Suprapubic skin (tissue), 4 donors: ENCODE data around the gene CHID1. TPM values are rescaled to one million over a fixed set of nuclear protein-coding genes. Genes with fewer than 3 reads are reported as not detected.
A peak's percentile ranks its signal among the peaks of the same experiment; 100 is the strongest.

ENCODE experiments used
- DNase-seq, 2 donors: peaks; one replicate each; pipeline ENCODE4 v3.0.0-alpha.2; 2019; ENCODE audit warnings: low spot score in 2 of 2
- H3K27ac ChIP-seq: fragments of 200-600 bp; sonication (generic); one replicate; pipeline ENCODE4 v1.5.1; 2019
- H3K27me3 ChIP-seq: fragments of 200-600 bp; sonication (generic); one replicate; pipeline ENCODE4 v1.5.1; 2019
- H3K36me3 ChIP-seq: fragments of 200-600 bp; sonication (generic); one replicate; pipeline ENCODE4 v1.5.1; 2019
- H3K4me1 ChIP-seq: fragments of 200-600 bp; sonication (generic); one replicate; pipeline ENCODE4 v1.5.1; 2019
- H3K4me3 ChIP-seq: fragments of 200-600 bp; sonication (generic); one replicate; pipeline ENCODE4 v1.5.1; 2019; ENCODE audit warnings: mild to moderate bottlenecking
- H3K9me3 ChIP-seq: fragments of 200-600 bp; sonication (generic); one replicate; pipeline ENCODE4 v1.5.1; 2019
- EP300 ChIP-seq: sonication (generic); formaldehyde crosslinking; IDR thresholded peaks from one replicate; pipeline ENCODE4 v1.6.1; 2017; ENCODE audit warnings: antibody characterized with exemption
- POLR2A ChIP-seq, 2 donors: fragments of 450-650 bp; IDR thresholded peaks; one replicate each; pipeline ENCODE4 v1.6.1; 2017; ENCODE audit warnings: antibody characterized with exemption in 2 of 2, mild to moderate bottlenecking in 2 of 2, moderate library complexity in 2 of 2
- POLR2AphosphoS5 ChIP-seq, 3 donors: sonication (generic); formaldehyde crosslinking; IDR thresholded peaks; one replicate each; pipeline ENCODE4 v1.6.1; 2017; ENCODE audit warnings: antibody characterized with exemption in 3 of 3
- WGBS: methylation state at CpG from one replicate; pipeline ENCODE4 v1.1.5; 2018; 5-methylcytosine and 5-hydroxymethylcytosine counted together
- total RNA-seq, 4 donors: library from RNA; depleted of rRNA; stranded (reverse); fragments of >200 nt; gene quantifications; one replicate each; pipeline ENCODE4 v1.1.0, GENCODE V29; 2016
- TF ChIP-seq, protein P1 (sequence below), 2 donors: fragments of 200-600 bp in 1 of 2; fragments of 450-650 bp in 1 of 2; sonication (generic) in 1 of 2; IDR thresholded peaks; one replicate each; pipeline ENCODE4 v1.5.1; 2016 to 2019; ENCODE audit warnings: antibody characterized with exemption in 2 of 2, mild to moderate bottlenecking in 1 of 2, moderate library complexity in 1 of 2

The CHID1 gene
- total RNA-seq, 4 donors from 2014 or later = 46.5 to 111 (median 66.2) TPM

GRCh38 chr11:940496-941135 is 30.0 kb upstream of the CHID1 start:
- TF ChIP-seq POLR2A (IDR thresholded peaks at IDR 0.05) (no peak), POLR2AphosphoS5 (IDR thresholded peaks at IDR 0.05) (no peak), EP300 (no peak)
- TF ChIP-seq, protein P1, sequence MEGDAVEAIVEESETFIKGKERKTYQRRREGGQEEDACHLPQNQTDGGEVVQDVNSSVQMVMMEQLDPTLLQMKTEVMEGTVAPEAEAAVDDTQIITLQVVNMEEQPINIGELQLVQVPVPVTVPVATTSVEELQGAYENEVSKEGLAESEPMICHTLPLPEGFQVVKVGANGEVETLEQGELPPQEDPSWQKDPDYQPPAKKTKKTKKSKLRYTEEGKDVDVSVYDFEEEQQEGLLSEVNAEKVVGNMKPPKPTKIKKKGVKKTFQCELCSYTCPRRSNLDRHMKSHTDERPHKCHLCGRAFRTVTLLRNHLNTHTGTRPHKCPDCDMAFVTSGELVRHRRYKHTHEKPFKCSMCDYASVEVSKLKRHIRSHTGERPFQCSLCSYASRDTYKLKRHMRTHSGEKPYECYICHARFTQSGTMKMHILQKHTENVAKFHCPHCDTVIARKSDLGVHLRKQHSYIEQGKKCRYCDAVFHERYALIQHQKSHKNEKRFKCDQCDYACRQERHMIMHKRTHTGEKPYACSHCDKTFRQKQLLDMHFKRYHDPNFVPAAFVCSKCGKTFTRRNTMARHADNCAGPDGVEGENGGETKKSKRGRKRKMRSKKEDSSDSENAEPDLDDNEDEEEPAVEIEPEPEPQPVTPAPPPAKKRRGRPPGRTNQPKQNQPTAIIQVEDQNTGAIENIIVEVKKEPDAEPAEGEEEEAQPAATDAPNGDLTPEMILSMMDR (IDR thresholded peaks at IDR 0.05) = no peak
- Histone ChIP-seq H3K9me3 (no peaks in the 10 kb centered on the region), H3K27me3 (no peaks in the 10 kb centered on the region), H3K27ac (no peak overlapping the region), H3K4me1 (peaks cover 40% of the 10 kb centered on the region), H3K36me3 (peaks cover 9% of the 10 kb centered on the region), H3K4me3 (no peak overlapping the region)
- WGBS = 69% methylated on average over 11 of the region's 11 CpGs
- no peak for DNase-seq

DNA sequence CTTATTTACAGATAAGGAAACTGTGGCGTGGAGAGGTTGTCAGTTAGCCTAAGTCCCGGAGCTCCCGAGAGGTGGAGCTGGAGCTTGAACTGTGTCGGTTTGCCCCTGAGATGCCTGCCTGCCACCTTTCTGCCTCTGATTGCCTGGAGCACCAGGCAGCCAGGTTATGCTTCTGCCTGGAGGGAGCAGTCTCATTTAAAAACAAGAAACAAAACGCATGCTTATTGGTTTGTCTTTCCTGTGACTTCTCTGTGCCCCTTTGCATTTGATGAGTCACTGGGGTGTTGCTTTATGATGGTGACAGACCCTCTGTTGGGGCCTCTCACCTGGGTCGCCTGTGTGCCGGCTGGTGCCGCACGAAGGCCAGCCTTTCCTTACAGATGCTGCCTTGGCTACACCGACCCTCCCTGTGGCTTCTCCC is 27.2 kb upstream of the CHID1 start:
- H3K27me3 ChIP-seq = no peaks in the 10 kb centered on the region
- H3K9me3 ChIP-seq = no peaks in the 10 kb centered on the region
- H3K4me3 ChIP-seq = no peak overlapping the region
- TF ChIP-seq, protein P1 (IDR thresholded peaks at IDR 0.05) = no peak
- TF ChIP-seq POLR2AphosphoS5 (IDR thresholded peaks at IDR 0.05) (no peak), EP300 (no peak), POLR2A (IDR thresholded peaks at IDR 0.05) (no peak)
- DNase-seq = no peak
- no peaks in the 10 kb centered on the region for H3K36me3 ChIP-seq
- H3K27ac ChIP-seq = no peak overlapping the region
- 72% methylated on average over 10 of the region's 10 CpGs for WGBS
- H3K4me1 ChIP-seq = peaks cover 45% of the 10 kb centered on the region

GRCh38 chr11:936199-936598 is 25.6 kb upstream of the CHID1 start:
- no peak for DNase-seq
- H3K4me1 ChIP-seq = peaks cover 52% of the 10 kb centered on the region
- H3K27me3 ChIP-seq = no peaks in the 10 kb centered on the region
- H3K4me3 ChIP-seq = no peak overlapping the region
- TF ChIP-seq, protein P1 (IDR thresholded peaks at IDR 0.05) = no peak
- no peak for TF ChIP-seq EP300
- no peak for TF ChIP-seq POLR2AphosphoS5 (IDR thresholded peaks at IDR 0.05)
- TF ChIP-seq POLR2A (IDR thresholded peaks at IDR 0.05) = no peak
- no peak overlapping the region for H3K27ac ChIP-seq
- 93% methylated on average over 3 of the region's 3 CpGs for WGBS
- no peaks in the 10 kb centered on the region for H3K9me3 ChIP-seq
- no peaks in the 10 kb centered on the region for H3K36me3 ChIP-seq

DNA sequence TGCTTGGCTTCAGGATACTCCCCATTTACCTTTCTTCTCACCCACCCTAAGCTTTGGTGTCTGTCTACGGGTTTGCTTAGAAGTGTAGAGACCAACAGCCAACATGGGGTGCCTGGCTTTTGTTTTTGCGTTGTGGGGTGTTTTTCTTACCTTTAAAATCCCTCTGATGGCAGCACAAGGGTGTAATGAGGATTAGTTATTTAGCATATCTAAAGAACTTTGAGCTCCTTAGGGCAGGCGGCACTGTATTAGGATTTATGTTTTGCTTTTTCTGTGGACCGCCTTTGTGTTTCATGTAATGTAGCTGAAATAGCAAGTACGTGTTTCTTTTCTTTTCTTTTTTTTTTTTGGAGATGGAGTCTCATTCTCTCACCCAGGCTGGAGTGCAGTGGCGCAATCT is 23.9 kb upstream of the CHID1 start:
- H3K27me3 ChIP-seq = no peaks in the 10 kb centered on the region
- DNase-seq = no peak
- WGBS = 74% methylated on average over 6 of the region's 6 CpGs
- no peak overlapping the region for H3K4me3 ChIP-seq
- no peaks in the 10 kb centered on the region for H3K36me3 ChIP-seq
- TF ChIP-seq, protein P1 (IDR thresholded peaks at IDR 0.05) = no peak
- no peak for TF ChIP-seq EP300
- TF ChIP-seq POLR2AphosphoS5 (IDR thresholded peaks at IDR 0.05) = no peak
- no peak for TF ChIP-seq POLR2A (IDR thresholded peaks at IDR 0.05)
- no peaks in the 10 kb centered on the region for H3K9me3 ChIP-seq
- peaks cover 52% of the 10 kb centered on the region for H3K4me1 ChIP-seq
- no peak overlapping the region for H3K27ac ChIP-seq

- TF ChIP-seq, protein P1 (IDR thresholded peaks at IDR 0.05) = no peak
- no peak for TF ChIP-seq EP300
- no peak for TF ChIP-seq POLR2AphosphoS5 (IDR thresholded peaks at IDR 0.05)
- TF ChIP-seq POLR2A (IDR thresholded peaks at IDR 0.05) = no peak
- Histone ChIP-seq H3K4me3 (peak overlapping the region; percentile 15), H3K4me1 (peaks cover 55% of the 10 kb centered on the region), H3K27me3 (no peaks in the 10 kb centered on the region), H3K36me3 (no peaks in the 10 kb centered on the region), H3K9me3 (no peaks in the 10 kb centered on the region), H3K27ac (peak overlapping the region; percentile 63)
- DNase-seq = no peak
- WGBS = 72% methylated on average over 7 of the region's 7 CpGs
Observed at GRCh38 chr11:933936-934335, 23.3 kb upstream of the CHID1 start.
